Cardiac septum (tissue), 1 donor: Measurements from ENCODE around the gene KIAA1217. TPM values are rescaled to one million over a fixed set of nuclear protein-coding genes. Genes with fewer than 3 reads are reported as not detected.

ENCODE experiments used
- DNase-seq: peaks from one replicate; pipeline ENCODE4 v3.0.0-alpha.2; 2020; ENCODE audit warnings: low spot score
- intact Hi-C: fragments of 100-400 bp; cut with DNase I; formaldehyde crosslinking; loops from one replicate; pipeline ENCODE4 v1.14.0; 2022
- total RNA-seq: library from RNA; stranded (reverse); fragmentation: NEBNext Ultra II Directional; extraction: Animal tissue kit (Norgen Biotek cat#: 25700); gene quantifications from one replicate; pipeline ENCODE4 v1.2.1, GENCODE V29; 2021
- donor health status: DM: no; HTN: no; CAD: no.

KIAA1217 gene
- total RNA-seq, 1 donor from 2014 or later = 24.0 TPM

DNA sequence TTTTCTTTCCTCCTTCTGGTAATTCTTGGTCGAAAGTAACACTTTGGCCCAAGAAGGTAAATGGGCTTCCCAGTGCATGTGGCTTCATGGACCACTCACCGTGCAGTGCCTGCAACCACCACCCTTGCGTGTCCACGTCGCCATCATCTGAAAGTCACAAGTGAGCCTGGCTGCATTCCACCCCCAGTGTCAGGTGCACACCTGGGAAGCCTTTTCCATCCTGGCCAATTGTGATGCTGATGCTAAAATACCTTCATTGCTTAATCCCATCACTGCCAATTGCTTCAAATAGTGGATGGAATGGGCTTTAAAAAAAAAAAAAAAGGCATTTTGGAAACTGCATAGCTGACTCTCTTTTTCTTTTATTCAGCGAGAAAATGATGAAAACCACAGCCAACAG is 285.8 kb downstream of the KIAA1217 start:
- intact Hi-C loops = no loop called here

DNA sequence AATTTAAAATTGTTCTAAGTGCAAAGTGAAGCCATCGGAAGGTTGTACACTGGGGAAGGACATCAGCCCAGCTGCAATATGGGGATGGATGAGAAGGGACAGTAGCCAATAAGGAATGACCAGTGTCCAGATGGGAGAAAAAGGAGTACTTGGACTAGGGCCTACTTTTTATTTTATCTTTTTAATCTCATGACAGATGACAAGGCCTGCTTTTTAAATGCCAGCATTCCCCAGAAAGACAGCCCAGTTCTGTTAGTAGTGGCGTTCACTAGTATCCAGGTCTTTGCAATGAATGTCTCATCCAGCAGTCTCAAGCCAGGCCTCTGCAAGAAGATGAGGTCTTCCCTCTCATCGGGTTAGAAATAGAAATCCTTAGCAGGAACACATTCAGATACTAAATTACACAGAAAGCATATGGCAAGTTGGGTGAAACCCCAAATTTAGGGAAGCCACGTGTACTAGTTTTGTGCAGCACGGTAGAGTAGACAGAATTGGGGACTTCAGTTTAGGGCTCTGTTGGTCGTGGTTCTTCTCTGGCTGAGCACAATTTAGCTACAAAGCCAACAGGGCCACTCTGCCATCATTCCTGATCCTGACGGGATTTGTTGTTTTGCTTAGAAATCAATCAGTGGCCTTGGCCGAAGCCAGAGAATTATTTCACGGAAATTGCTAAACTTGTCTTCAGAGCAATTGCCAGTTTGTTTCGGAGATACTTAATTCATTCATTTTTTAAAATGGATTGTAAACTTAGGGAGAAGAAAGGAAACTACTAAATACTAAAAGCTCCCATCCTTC is 286.9 kb downstream of the KIAA1217 start:
- intact Hi-C loops = no loop called here
- no peak for DNase-seq

More for the DNA sequence above, 285.8 kb downstream of the KIAA1217 start:
- DNase-seq = no peak

DNA sequence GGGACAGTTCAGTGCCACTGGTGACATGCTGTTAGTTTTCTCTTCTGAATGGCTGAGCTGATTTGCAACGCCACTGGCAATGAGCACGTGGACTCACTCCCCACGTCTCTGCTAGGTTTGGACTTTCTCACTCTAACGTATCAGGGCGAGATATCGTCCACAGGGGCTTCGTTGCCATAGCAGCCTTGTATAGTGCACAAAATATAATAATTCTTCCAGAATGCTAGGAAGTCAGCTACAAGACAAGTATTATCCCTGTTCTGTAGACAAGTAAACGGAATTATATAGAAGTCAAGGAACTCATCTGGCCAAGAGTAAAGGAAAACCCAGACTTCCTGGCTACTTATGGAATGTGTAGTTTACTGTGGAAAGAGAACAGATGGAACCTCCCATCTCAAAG is 288.0 kb downstream of the KIAA1217 start:
- no peak for DNase-seq
- intact Hi-C loops = no loop called here

DNA sequence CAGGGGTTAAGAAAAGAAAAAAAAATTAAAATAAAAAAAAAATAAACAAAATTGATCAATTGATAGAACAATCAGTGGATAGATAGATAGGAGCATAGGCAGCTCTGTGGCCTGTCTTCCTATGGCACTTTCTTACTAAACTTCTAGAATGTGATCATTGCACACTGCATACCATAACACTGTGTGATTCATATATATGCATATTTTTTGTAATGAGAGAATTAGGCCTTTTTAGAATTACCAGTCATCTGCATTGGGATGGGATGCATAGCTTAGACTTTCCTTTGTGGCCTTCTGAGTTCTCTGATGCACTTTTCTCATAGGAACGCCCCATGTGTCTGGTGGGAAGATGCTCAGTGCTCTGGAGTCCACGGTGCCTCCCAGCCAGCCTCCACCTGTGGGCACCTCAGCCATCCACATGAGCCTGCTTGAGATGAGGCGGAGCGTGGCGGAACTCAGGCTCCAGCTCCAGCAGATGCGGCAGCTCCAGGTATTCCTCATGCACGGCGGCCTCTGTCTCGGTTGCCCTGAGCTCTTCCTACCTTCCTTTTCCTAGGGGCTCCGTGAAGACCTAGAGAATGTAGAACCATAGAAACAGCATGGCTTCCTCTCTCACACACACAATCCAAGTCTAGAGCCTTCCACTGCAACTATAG is 292.2 kb downstream of the KIAA1217 start:
- intact Hi-C loops = loop anchor here (5.0 to 10.0 kb wide), 2 partner anchors 34 to 126 kb away; no protein-coding TSS in a partner anchor
- DNase-seq = no peak

DNA sequence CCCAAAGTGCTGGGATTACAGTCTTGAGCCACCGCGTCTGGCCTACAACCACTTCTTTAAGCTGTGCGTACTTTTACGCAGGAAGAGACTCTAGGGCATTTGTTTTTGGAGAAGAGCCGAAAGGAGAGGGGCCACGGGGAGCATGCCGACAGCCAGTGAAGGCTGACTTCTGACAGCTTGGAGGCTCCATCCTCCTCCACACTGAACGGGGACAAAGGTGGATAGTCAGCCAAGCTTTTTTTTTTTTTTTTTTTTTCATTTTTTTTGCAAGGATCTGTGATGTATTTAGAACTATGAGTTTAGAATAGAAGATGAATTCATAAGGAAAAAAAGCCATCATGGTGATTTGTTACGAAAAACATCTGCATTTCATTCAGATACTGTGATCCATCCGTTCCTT is 293.1 kb downstream of the KIAA1217 start:
- no peak for DNase-seq
- intact Hi-C loops = loop anchor here (5.0 to 10.0 kb wide), 2 partner anchors 35 to 127 kb away; no protein-coding TSS in a partner anchor

DNA sequence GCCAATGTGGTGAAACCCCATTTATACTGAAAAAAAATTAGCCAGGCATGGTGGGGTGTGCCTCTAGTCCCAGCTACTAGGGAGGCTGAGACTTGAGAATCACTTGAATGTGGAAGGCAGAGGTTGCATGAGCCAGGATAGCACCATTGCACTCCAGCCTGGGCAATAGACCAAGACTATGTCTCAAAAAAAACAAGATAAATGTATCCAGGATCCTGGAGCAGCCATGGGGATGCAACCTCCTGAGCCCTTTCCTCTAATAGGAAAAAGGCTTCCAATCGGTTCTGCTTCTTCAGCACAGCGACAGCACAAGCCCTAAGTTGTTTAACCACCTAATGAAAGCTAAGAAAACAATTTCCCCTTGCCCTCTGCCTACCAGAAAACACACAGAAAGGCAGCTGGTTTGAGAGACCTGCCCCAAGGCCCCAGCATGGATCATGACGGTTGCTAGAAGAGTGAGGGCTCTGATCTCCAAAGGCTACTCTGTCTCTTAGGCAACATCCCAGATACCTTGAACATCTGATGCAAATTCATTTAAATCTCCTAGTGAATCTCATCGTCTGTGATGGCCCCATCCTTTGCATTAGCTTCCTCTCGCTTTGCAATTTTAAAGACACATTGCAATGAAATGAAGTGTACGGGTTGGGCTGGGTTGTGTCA is 294.0 kb downstream of the KIAA1217 start:
- intact Hi-C loops = loop anchor here (5.0 to 10.0 kb wide), 2 partner anchors 36 to 128 kb away; no protein-coding TSS in a partner anchor
- DNase-seq = no peak

DNA sequence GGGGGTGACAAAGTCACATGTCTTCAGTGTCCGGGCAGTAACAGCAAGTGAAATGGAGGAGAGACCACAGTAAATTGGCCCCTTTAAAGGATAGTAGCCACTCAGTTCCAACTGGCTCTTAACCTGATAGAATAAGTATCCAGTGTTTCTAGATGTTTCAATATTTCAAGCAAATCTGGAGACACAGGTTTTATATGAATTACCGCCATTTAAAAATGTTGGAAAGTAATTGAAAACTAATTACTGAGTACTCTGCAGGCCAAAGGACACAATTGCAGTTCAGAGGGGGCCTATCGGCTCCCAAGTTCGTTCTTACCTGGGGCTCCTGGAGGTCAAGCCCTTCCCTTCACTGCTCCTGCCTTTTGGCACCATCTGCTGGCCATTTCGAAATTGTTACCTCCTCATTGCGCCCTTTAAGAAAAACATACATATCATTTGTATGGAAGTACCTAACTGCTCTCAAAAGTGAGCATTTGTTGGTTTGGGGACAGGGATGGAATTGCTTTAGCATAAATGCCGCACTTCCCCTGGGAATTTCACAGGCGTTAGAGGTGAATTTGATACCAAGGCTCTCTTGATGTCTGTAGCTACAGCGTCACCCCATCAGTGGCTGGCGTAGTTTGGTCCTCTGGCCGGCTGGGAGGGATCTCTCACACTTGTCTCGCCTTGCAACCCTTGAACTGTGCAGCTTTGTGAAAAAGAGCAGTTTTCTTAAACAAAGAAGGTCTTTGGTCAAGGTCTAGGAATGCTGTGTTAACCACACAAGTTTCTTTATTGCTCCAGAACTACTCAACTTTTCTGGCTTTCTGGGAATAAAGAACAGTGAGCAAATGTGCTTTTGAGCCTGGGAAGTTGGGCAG is 294.8 kb downstream of the KIAA1217 start:
- DNase-seq = no peak
- intact Hi-C loops = loop anchor here (5.0 to 10.0 kb wide), 2 partner anchors 36 to 129 kb away; no protein-coding TSS in a partner anchor

DNA sequence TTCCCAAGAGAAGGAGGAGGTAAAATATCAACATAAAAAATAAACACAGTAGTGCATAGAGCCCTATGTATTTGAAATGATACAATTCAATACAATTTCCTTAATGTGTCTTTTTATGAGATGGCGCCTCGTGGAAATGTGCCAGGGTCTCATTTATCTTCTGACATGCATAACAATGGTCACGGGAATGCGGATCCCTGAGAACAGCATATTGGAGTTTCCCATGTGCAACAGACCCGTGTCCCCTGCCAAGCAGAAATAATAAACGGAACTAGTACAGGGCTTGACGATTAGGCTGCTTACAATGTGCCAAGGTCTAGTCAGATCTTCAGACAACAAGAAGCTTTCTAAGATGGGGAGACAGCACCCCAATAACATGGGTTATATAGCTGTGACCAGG is 296.8 kb downstream of the KIAA1217 start:
- no peak for DNase-seq
- intact Hi-C loops = loop anchor here (10.0 kb wide), 1 partner anchor 131 kb away; no protein-coding TSS in a partner anchor

DNA sequence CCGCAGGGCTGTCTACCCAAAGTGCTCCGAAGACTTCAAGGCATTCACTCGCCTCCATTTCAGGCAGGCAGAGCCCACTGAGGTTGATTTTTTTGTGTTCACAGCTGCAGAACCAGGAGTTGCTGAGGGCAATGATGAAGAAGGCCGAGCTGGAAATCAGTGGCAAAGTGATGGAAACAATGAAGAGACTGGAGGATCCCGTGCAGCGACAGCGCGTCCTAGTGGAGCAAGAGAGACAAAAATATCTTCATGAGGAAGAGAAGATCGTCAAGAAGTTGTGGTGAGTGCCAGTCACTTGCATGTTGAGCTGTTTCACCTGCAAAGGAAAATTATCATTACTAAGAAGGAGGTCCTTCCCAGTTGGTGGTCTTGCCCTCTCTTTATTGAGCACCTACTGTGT is 304.2 kb downstream of the KIAA1217 start:
- intact Hi-C loops = no loop called here
- no peak for DNase-seq

DNA sequence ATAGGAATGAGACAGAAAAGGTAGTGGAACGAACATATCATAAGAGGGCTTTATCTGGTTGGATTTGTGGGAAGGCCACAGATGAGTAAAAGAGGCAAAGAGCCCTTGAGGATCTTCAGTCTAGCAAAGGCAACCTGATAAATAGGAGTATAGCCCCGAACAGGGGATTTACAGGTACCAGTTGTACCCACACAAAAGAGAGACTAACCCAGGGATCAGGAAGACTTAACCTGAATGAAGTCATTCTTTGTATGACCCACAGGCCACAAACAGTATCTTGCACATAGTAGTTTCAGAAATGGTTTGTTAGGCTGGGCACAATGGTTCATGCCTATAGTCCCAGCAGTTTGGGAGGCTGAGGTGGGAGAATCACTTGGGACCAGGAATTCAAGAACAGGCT is 306.5 kb downstream of the KIAA1217 start:
- no peak for DNase-seq
- intact Hi-C loops = loop anchor here (5.0 kb wide), 2 partner anchors 318 to 523 kb away; no protein-coding TSS in a partner anchor

DNA sequence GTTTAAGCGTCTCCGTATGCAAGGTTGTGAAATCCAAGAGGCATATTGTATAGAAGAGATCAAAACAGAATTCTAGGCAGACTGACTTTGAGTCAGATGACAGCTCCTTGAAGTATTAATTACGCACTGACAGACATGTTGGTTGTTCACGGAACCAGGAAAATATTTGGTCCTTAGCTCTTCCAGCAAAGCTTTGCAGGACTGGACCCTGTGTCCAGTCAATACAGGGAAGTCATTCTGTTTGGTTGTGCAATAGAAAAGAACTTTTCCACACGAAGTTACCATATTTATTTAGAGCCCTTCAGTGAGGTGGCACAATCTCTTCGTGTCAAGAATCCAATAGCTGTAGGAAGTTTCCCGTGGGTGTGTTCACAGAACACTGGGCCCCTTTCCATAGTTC is 309.5 kb downstream of the KIAA1217 start:
- intact Hi-C loops = loop anchor here (5.0 kb wide), 2 partner anchors 321 to 526 kb away; no protein-coding TSS in a partner anchor
- DNase-seq = no peak

DNA sequence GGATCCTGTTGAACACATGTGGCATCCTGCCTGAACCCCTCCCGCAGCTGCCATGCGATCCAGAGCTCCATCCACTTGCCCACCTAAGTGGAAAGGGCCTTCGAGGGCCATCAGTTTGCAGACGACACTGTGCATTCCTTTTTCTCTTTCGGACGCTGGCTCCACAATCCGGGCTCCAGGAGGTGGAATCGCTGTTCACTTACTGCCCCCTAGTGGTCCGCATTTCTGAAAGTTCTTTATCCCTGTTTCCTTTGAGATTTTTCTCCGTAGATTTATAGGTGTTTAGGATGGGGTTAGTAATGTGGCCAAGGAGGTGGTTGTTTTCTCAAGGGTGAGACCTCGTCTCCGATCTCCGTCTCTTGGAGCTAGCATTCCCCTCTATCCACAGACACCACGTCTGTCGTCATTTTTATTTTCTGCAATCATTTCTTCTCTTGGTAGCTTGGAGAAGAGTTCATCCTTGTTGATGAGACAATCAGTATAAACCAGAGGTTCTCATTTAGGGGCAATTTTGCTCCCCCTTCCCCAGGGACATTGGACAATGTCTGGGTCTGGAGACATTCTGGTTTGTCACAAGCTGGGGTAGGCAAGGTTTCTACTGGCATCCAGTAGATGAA is 310.2 kb downstream of the KIAA1217 start:
- intact Hi-C loops = loop anchor here (5.0 kb wide), 2 partner anchors 322 to 527 kb away; no protein-coding TSS in a partner anchor
- no peak for DNase-seq

DNA sequence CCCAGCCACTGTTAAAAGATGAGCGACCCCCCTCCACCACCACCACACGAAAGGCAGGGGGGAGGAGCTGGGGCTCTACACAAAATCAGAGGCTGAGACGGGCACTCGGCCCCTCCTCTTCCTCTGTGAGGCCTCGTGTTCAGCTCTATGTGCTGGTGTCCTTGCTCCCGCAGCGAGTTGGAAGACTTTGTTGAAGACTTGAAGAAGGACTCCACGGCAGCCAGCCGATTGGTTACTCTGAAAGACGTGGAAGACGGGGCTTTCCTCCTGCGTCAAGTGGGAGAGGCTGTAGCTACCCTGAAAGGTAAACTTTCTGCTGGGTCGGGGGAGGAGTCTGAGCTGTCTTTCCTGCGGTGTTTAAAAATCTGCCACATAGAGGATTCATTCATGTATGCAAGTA is 311.0 kb downstream of the KIAA1217 start:
- intact Hi-C loops = loop anchor here (5.0 kb wide), 2 partner anchors 323 to 528 kb away; no protein-coding TSS in a partner anchor
- no peak for DNase-seq

DNA sequence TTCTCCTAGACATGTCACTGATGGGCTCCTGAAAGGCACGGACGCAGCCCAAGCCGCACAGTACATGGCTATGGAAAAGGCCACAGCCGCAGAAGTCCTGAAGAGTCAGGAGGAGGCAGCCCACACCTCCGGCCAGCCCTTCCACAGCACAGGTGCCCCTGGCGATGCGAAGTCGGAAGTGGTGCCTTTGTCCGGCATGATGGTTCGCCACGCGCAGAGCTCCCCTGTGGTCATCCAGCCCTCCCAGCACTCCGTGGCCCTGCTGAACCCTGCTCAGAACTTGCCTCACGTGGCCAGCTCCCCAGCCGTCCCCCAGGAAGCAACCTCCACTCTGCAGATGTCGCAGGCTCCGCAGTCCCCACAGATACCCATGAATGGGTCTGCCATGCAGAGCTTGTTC is 315.4 kb downstream of the KIAA1217 start:
- intact Hi-C loops = no loop called here
- no peak for DNase-seq

DNA sequence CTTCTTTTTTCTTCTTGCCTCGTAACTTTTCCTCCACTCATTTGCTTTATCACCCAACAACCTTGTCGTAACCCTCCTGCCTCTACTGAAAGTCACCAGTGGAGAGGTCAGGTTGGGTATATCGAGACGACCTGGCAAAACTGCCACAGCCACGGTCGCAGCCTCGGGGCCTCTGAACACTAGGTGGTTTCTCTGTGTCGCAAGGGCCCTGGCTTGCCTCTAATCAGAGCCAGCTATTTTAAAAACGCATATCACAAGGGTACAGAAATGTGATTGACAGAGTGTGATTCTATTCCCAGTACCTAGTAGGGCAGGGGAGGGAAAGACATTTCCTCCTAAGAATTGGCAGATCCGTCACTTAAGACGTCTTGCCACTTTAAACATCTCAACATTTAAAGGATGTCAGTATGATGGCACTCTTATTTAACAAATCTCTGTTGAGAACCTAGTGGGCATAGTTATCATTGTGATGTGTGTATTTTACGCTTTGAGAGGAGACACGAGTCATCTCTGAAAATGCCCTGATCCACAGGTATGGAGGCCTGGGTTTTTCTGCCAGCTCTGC is 317.2 kb downstream of the KIAA1217 start:
- intact Hi-C loops = no loop called here

DNA sequence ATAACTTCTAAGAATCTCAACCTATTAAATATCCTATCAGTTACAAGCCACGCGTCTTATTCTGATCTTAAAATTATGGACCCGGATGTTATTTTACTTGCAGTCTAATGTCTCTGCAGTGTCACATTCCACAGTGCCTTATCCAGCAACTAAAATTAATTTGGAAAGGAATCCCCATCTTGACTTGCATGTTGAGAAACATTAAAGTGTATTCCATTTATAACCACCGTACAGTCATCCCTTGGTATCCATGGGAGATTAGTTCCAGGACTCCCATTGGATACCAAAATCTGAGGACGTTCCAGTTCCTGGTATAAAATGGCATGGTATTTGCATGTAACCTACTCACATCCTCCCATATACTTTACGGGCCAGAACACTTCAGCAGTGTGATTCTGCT is 320.0 kb downstream of the KIAA1217 start:
- no peak for DNase-seq
- intact Hi-C loops = no loop called here

More for the DNA sequence above, 317.2 kb downstream of the KIAA1217 start:
- DNase-seq = no peak

DNA sequence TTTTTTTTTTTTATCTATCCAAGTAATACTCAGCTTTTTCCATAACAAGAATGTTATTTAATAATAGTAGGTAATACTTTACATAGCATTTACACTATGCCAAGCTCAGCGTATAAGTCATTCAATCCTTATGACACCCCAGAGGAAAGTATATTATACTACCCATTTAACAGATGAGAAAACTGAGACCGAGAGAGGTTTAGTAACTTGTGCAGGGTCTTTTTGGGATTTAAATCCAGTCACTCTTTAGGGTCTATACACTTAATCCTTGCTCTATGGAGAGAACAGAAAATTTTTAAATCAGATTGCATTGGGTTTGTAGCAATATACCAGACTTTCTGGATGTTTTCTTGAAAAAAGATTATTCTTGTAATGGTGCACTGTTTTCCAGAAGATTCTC is 322.5 kb downstream of the KIAA1217 start:
- no peak for DNase-seq
- intact Hi-C loops = no loop called here

DNA sequence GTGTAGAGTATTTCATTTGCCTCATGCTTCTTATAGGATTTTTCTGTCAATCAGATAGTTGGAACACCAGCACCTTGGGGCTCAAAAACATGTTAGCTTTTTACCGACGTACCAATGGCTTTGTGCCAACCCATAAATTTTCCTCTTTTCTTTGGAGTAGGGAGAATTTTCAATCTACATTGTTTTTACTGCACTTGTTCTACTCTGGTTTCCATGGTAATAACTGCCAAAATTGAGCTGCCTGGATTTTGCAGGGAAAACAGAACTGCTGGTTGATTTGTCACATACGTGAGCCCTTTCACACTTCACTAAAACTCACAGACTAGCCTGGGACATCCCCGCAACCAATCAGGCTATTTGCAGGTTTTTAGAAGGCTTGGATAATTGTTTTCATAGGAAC is 325.0 kb downstream of the KIAA1217 start:
- DNase-seq = no peak
- intact Hi-C loops = no loop called here
